ENCODE measurements around the gene NDUFB10.
"Not testable (repeated sequence)": the region's sequence is repeated elsewhere in the genome, so short reads cannot be mapped to it uniquely, and the experiment has no call there.

The NDUFB10 gene

DNA sequence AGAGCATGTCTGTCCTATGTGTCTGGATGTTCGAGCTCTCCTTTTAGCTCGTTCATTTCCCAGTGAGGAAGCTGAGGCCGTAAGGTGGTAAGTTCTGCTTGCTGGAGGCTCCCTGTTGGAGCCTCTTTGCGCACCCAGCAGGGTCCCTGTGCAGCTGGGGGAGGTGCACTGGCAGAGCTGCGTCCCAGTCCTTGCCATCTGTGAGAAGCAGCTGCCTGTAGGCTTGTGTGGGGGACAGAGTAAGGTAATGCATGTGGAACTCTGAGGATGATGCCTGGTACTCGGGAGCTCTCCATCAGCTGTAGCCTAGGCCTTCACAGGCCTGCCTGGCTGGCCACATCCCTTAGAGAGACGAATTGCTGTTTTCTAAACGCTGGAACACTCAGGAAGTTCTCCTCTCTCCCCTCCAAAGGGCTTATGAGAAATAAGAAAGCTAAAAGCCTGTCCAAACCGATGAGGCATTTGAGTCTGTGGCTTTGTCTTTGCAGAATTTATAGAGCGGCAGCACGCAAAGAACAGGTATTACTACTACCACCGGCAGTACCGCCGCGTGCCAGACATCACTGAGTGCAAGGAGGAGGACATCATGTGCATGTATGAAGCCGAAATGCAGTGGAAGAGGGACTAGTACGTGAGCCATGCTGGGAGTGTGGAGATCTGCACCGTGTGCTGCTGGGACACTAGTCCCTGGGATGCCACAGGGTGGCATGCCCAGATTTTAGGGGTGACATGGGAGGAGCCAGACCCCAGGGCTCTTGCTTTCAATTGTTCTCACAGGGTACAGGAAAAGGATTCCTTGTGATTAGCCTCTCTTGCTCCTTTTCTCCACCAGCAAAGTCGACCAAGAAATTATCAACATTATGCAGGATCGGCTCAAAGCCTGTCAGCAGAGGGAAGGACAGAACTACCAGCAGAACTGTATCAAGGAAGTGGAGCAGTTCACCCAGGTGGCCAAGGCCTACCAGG lies 1.6 kb downstream of the NDUFB10 start:
- Histone ChIP-seq H3K36me3 (ENCODE audit: control insufficient read depth in 1 of 2, insufficient read depth in 2 of 2, low read length in 2 of 2) (peaks cover 8 to 26% of the 10 kb centered on the region in 2 donors), H3K9me3 (ENCODE audit: control insufficient read depth in 1 of 2, low read length in 2 of 2) (no peaks in the 10 kb centered on the region), H3K4me3 (ENCODE audit: low read depth in 1 of 2, low read length in 2 of 2) (peak overlapping the region; percentile 79 to 92), H3K27me3 (ENCODE audit: control insufficient read depth in 1 of 2, insufficient read depth in 2 of 2, low read length in 2 of 2) (no peaks in the 10 kb centered on the region), H3K9ac (ENCODE audit: low read depth in 1 of 2, low read length in 2 of 2) (peak overlapping the region; percentile 91 to 94), H3K27ac (ENCODE audit: low read depth, low read length) (no peak overlapping the region), H3K4me1 (ENCODE audit: control insufficient read depth in 1 of 2, insufficient read depth in 2 of 2, low read length in 2 of 2) (peaks cover 28 to 42% of the 10 kb centered on the region in 2 donors)

GRCh38 chr16:1961651-1962067 lies 2.3 kb downstream of the NDUFB10 start:
- H3K9ac ChIP-seq (ENCODE audit: low read depth in 1 of 2, low read length in 2 of 2), result no peak overlapping the region
- H3K9me3 ChIP-seq (ENCODE audit: control insufficient read depth in 1 of 2, low read length in 2 of 2), result no peaks in the 10 kb centered on the region
- H3K27me3 ChIP-seq (ENCODE audit: control insufficient read depth in 1 of 2, insufficient read depth in 2 of 2, low read length in 2 of 2), result no peaks in the 10 kb centered on the region
- no peak overlapping the region for H3K27ac ChIP-seq (ENCODE audit: low read depth, low read length)
- H3K4me3 ChIP-seq (ENCODE audit: low read depth in 1 of 2, low read length in 2 of 2), result no peak overlapping the region
- H3K4me1 ChIP-seq (ENCODE audit: control insufficient read depth in 1 of 2, insufficient read depth in 2 of 2, low read length in 2 of 2), result peaks cover 29 to 43% of the 10 kb centered on the region in 2 donors
- H3K36me3 ChIP-seq (ENCODE audit: control insufficient read depth in 1 of 2, insufficient read depth in 2 of 2, low read length in 2 of 2), result peaks cover 8 to 26% of the 10 kb centered on the region in 2 donors

DNA sequence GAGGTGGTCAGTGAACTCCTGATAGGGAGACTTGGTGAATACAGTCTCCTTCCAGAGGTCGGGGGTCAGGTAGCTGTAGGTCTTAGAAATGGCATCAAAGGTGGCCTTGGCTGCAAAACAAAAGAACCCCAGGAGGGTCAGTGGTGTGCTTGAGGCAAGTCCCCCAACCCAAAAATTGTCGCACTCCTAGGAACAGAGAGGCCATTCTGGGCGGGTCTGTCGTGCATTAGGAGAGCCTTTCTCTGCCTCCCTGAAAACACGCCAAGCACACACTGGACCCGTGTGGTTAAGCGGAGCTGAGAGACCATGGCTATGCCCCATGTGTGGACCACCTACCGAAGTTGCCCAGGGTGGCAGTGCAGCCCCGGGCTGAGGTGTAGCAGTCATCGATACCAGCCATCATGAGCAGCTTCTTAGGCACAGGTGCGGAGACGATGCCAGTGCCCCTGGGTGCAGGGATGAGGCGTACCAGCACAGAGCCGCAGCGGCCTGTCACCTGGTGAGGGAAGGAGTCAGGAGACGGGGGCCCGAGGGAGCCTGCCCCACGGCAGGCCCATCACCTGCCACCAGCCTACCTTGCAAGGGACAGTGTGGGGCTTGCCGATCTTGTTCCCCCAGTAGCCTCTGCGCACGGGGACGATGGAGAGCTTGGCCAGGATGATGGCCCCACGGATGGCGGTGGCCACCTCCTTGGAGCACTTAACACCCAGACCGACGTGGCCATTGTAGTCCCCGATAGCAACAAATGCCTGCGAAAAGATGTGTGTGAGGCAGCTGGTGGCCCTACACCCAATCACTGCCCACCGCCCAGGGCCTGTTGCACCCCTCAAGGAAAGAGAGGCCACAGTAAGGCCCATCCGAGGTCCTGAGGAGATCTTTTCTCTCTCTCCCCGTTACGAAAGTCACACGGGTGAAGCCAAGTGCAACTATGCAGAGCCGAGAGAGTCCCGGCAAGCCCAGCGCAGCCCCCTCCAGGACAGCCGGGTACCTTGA lies 3.1 kb downstream of the NDUFB10 start:
- not testable (repeated sequence) for H3K27ac ChIP-seq (ENCODE audit: low read depth, low read length)
- H3K4me1 ChIP-seq (ENCODE audit: control insufficient read depth in 1 of 2, insufficient read depth in 2 of 2, low read length in 2 of 2), result peaks cover 29 to 43% of the 10 kb centered on the region in 2 donors

GRCh38 chr16:1963806-1964505 lies 4.6 kb downstream of the NDUFB10 start:
- Histone ChIP-seq H3K27me3 (ENCODE audit: control insufficient read depth in 1 of 2, insufficient read depth in 2 of 2, low read length in 2 of 2) (no peaks in the 10 kb centered on the region), H3K9ac (ENCODE audit: low read depth in 1 of 2, low read length in 2 of 2) (peak overlapping the region; percentile 85 to 88), H3K36me3 (ENCODE audit: control insufficient read depth in 1 of 2, insufficient read depth in 2 of 2, low read length in 2 of 2) (peaks cover 8 to 26% of the 10 kb centered on the region in 2 donors), H3K4me1 (ENCODE audit: control insufficient read depth in 1 of 2, insufficient read depth in 2 of 2, low read length in 2 of 2) (peaks cover 26 to 40% of the 10 kb centered on the region in 2 donors), H3K4me3 (ENCODE audit: low read depth in 1 of 2, low read length in 2 of 2) (peak overlapping the region; percentile 87 to 94), H3K27ac (ENCODE audit: low read depth, low read length) (peak overlapping the region; percentile 95), H3K9me3 (ENCODE audit: control insufficient read depth in 1 of 2, low read length in 2 of 2) (no peaks in the 10 kb centered on the region)

More for the DNA sequence above, 3.1 kb downstream of the NDUFB10 start:
- not testable (repeated sequence) for H3K9ac ChIP-seq (ENCODE audit: low read depth in 1 of 2, low read length in 2 of 2); H3K27me3 ChIP-seq (ENCODE audit: control insufficient read depth in 1 of 2, insufficient read depth in 2 of 2, low read length in 2 of 2); H3K9me3 ChIP-seq (ENCODE audit: control insufficient read depth in 1 of 2, low read length in 2 of 2); H3K4me3 ChIP-seq (ENCODE audit: low read depth in 1 of 2, low read length in 2 of 2)
- H3K36me3 ChIP-seq (ENCODE audit: control insufficient read depth in 1 of 2, insufficient read depth in 2 of 2, low read length in 2 of 2), result peaks cover 8 to 26% of the 10 kb centered on the region in 2 donors

- Histone ChIP-seq H3K27ac (ENCODE audit: low read depth, low read length) (peak within 1 kb of the TSS; percentile 95), H3K36me3 (ENCODE audit: control insufficient read depth in 1 of 2, insufficient read depth in 2 of 2, low read length in 2 of 2) (peaks cover 8 to 26% of the 10 kb centered on the region in 2 donors), H3K27me3 (ENCODE audit: control insufficient read depth in 1 of 2, insufficient read depth in 2 of 2, low read length in 2 of 2) (no peaks in the 10 kb centered on the region), H3K9ac (ENCODE audit: low read depth in 1 of 2, low read length in 2 of 2) (peak within 1 kb of the TSS; percentile 88 to 94), H3K9me3 (ENCODE audit: control insufficient read depth in 1 of 2, low read length in 2 of 2) (no peaks in the 10 kb centered on the region), H3K4me3 (ENCODE audit: low read depth in 1 of 2, low read length in 2 of 2) (peak within 1 kb of the TSS; percentile 87 to 94), H3K4me1 (ENCODE audit: control insufficient read depth in 1 of 2, insufficient read depth in 2 of 2, low read length in 2 of 2) (peaks cover 24 to 38% of the 10 kb centered on the region in 2 donors)
Measured at GRCh38 chr16:1964506-1965395, 5.4 kb downstream of the NDUFB10 start, which contains the start of gene RPS2. RPS2 (minus strand) TSS chr16:1964826; CDS start chr16:1964625, 201 bp downstream.

DNA sequence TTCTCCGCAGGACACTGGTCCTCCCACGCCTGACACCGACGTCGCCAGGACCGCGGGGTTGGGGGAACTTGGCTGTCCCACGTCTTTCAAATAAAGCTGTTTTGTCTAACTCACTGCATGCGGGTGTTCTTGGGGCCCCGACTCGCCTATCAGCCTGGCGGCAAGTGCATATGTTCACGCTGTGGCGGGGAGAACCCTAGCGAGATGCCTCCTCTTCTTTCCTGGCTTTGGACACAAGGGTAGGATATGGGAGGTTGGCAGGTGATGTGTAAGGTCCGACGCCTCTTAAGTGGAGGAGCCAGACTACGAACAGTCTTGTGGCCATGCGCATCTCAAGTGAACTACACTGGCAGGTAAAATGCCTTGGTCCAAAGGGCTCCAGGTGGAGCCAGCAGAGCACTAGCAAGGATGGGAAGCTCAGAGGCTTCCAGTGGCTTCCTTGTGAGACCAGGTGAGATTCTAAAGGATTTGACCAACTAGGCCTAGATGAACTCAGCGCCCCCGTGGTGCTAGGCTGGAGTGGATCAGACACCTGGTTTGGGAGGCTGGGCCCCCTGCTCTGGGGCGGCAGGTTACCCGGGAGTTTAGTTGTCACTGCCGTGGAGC lies 6.2 kb downstream of the NDUFB10 start:
- Histone ChIP-seq H3K9ac (ENCODE audit: low read depth in 1 of 2, low read length in 2 of 2) (peak overlapping the region; percentile 88 to 94), H3K27me3 (ENCODE audit: control insufficient read depth in 1 of 2, insufficient read depth in 2 of 2, low read length in 2 of 2) (no peaks in the 10 kb centered on the region), H3K4me3 (ENCODE audit: low read depth in 1 of 2, low read length in 2 of 2) (peak overlapping the region; percentile 87 to 94), H3K4me1 (ENCODE audit: control insufficient read depth in 1 of 2, insufficient read depth in 2 of 2, low read length in 2 of 2) (peaks cover 21 to 34% of the 10 kb centered on the region in 2 donors), H3K36me3 (ENCODE audit: control insufficient read depth in 1 of 2, insufficient read depth in 2 of 2, low read length in 2 of 2) (peaks cover 8 to 26% of the 10 kb centered on the region in 2 donors), H3K27ac (ENCODE audit: low read depth, low read length) (peak overlapping the region; percentile 95), H3K9me3 (ENCODE audit: control insufficient read depth in 1 of 2, low read length in 2 of 2) (no peaks in the 10 kb centered on the region)

- Histone ChIP-seq H3K4me1 (ENCODE audit: control insufficient read depth in 1 of 2, insufficient read depth in 2 of 2, low read length in 2 of 2) (peaks cover 13 to 32% of the 10 kb centered on the region in 2 donors), H3K36me3 (ENCODE audit: control insufficient read depth in 1 of 2, insufficient read depth in 2 of 2, low read length in 2 of 2) (peaks cover 5 to 20% of the 10 kb centered on the region in 2 donors), H3K27ac (ENCODE audit: low read depth, low read length) (no peak within 1 kb of the TSS), H3K27me3 (ENCODE audit: control insufficient read depth in 1 of 2, insufficient read depth in 2 of 2, low read length in 2 of 2) (no peaks in the 10 kb centered on the region), H3K9me3 (ENCODE audit: control insufficient read depth in 1 of 2, low read length in 2 of 2) (no peaks in the 10 kb centered on the region), H3K9ac (ENCODE audit: low read depth in 1 of 2, low read length in 2 of 2) (peak within 1 kb of the TSS; percentile 88 to 94), H3K4me3 (ENCODE audit: low read depth in 1 of 2, low read length in 2 of 2) (peak within 1 kb of the TSS; percentile 87 to 94)
Measured at GRCh38 chr16:1966460-1966859, 7.1 kb downstream of the NDUFB10 start, which contains the start of gene RNF151. RNF151 (plus strand) TSS chr16:1966856; CDS start chr16:1966882, 26 bp downstream.

- H3K9ac ChIP-seq (ENCODE audit: low read depth in 1 of 2, low read length in 2 of 2), result no peak overlapping the region
- no peaks in the 10 kb centered on the region for H3K9me3 ChIP-seq (ENCODE audit: control insufficient read depth in 1 of 2, low read length in 2 of 2)
- H3K27ac ChIP-seq (ENCODE audit: low read depth, low read length), result no peak overlapping the region
- peaks cover 0 to 5% of the 10 kb centered on the region in 2 donors for H3K36me3 ChIP-seq (ENCODE audit: control insufficient read depth in 1 of 2, insufficient read depth in 2 of 2, low read length in 2 of 2)
- peaks cover 15 to 33% of the 10 kb centered on the region in 2 donors for H3K4me1 ChIP-seq (ENCODE audit: control insufficient read depth in 1 of 2, insufficient read depth in 2 of 2, low read length in 2 of 2)
- no peak overlapping the region for H3K4me3 ChIP-seq (ENCODE audit: low read depth in 1 of 2, low read length in 2 of 2)
- no peaks in the 10 kb centered on the region for H3K27me3 ChIP-seq (ENCODE audit: control insufficient read depth in 1 of 2, insufficient read depth in 2 of 2, low read length in 2 of 2)
Measured at GRCh38 chr16:1968146-1968953, 9.0 kb downstream of the NDUFB10 start.

Measured in duodenal mucosa (tissue), 2 donors.